SK-N-MC (cell line): ENCODE results near the gene NEK11.

Experiments used
- DNase-seq: peaks from one replicate; pipeline ENCODE4 v3.0.0-alpha.2; 2011; ENCODE audit warnings: low read depth, low spot score
- H3K27ac ChIP-seq: fragments of 200-600 bp; sonication (generic); 2 replicates; pipeline ENCODE4 v1.5.1; 2016; ENCODE audit warnings: mixed run types
- H3K36me3 ChIP-seq: fragments of 200-600 bp; sonication (generic); 2 replicates; pipeline ENCODE4 v1.6.1; 2017; ENCODE audit warnings: antibody characterized with exemption, low read length, mixed read lengths; ENCODE audit not compliant: insufficient read depth
- H3K4me3 ChIP-seq: fragments of 200-600 bp; sonication (generic); 2 replicates; pipeline ENCODE4 v1.5.1; 2016
- H3K9ac ChIP-seq: fragments of 200-600 bp; sonication (generic); 2 replicates; pipeline ENCODE4 v1.8.0; 2017; ENCODE audit warnings: mixed run types, mixed read lengths; ENCODE audit not compliant: insufficient read length
- H3K9me3 ChIP-seq: fragments of 200-600 bp; sonication (generic); 2 replicates; pipeline ENCODE4 v1.6.1; 2017; ENCODE audit warnings: low read depth, mild to moderate bottlenecking, antibody characterized with exemption, low read length, moderate library complexity, mixed read lengths
- EZH2 ChIP-seq: fragments of 200-600 bp; sonication (generic); IDR thresholded peaks from one replicate; pipeline ENCODE4 v1.6.1; 2017; ENCODE audit warnings: antibody characterized with exemption
- FOXP2 ChIP-seq: optimal IDR thresholded peaks from 2 replicates; pipeline ENCODE3; 2011; ENCODE audit warnings: mild to moderate bottlenecking, moderate library complexity; ENCODE audit not compliant: insufficient read depth; ENCODE audit errors: extremely low read length, control extremely low read depth
- POLR2AphosphoS5 ChIP-seq: IDR thresholded peaks from 2 replicates; pipeline ENCODE4 v1.6.1; 2012; ENCODE audit warnings: mild to moderate bottlenecking, low read depth, low read length, borderline replicate concordance

The NEK11 gene

GRCh38 chr3:131140891-131141290 lies 114.2 kb downstream of the NEK11 start:
- no peak for DNase-seq
- no peak overlapping the region for H3K4me3 ChIP-seq

DNA sequence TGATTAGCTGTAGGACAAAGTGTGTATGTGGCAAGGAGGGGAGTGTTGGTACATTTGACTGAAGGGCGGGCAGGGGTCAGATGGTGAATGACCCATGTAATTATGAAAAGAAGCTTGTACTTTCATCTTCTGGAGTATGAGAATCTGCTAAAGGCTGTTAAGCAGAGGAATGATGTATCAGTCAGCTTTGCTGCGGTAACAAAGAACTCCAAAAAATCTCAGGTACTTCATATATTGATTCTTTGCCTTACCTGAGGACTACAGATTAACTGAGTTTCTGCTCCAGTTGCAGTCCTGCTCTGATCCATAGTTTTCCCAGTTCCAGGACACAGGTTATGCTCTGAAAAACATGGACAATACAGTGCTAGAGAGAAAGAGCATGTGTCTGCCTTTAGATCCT lies 115.1 kb downstream of the NEK11 start:
- no peak for TF ChIP-seq FOXP2
- no peak for TF ChIP-seq EZH2
- TF ChIP-seq POLR2AphosphoS5, result no peak
- Histone ChIP-seq H3K9me3 (no peaks in the 10 kb centered on the region), H3K4me3 (no peak overlapping the region), H3K27ac (no peak overlapping the region), H3K36me3 (no peaks in the 10 kb centered on the region), H3K9ac (no peak overlapping the region)
- no peak for DNase-seq

More at GRCh38 chr3:131140891-131141290, 114.2 kb downstream of the NEK11 start:
- H3K9me3 ChIP-seq, result no peaks in the 10 kb centered on the region
- no peaks in the 10 kb centered on the region for H3K36me3 ChIP-seq
- no peak overlapping the region for H3K9ac ChIP-seq
- H3K27ac ChIP-seq, result no peak overlapping the region
- no peak for TF ChIP-seq POLR2AphosphoS5
- TF ChIP-seq EZH2, result no peak
- TF ChIP-seq FOXP2, result no peak

GRCh38 chr3:131142580-131142979 lies 115.9 kb downstream of the NEK11 start:
- H3K9me3 ChIP-seq, result no peaks in the 10 kb centered on the region
- H3K27ac ChIP-seq, result no peak overlapping the region
- no peaks in the 10 kb centered on the region for H3K36me3 ChIP-seq
- TF ChIP-seq EZH2, result no peak
- TF ChIP-seq FOXP2, result no peak
- no peak for TF ChIP-seq POLR2AphosphoS5
- no peak for DNase-seq
- no peak overlapping the region for H3K4me3 ChIP-seq
- no peak overlapping the region for H3K9ac ChIP-seq

GRCh38 chr3:131143802-131144201 lies 117.1 kb downstream of the NEK11 start:
- TF ChIP-seq POLR2AphosphoS5, result no peak
- TF ChIP-seq FOXP2, result no peak
- no peak for TF ChIP-seq EZH2
- no peaks in the 10 kb centered on the region for H3K9me3 ChIP-seq
- no peak for DNase-seq
- H3K27ac ChIP-seq, result peak overlapping the region; percentile 22; the same call in 1 of the 2 replicates
- no peaks in the 10 kb centered on the region for H3K36me3 ChIP-seq
- no peak overlapping the region for H3K4me3 ChIP-seq
- no peak overlapping the region for H3K9ac ChIP-seq

DNA sequence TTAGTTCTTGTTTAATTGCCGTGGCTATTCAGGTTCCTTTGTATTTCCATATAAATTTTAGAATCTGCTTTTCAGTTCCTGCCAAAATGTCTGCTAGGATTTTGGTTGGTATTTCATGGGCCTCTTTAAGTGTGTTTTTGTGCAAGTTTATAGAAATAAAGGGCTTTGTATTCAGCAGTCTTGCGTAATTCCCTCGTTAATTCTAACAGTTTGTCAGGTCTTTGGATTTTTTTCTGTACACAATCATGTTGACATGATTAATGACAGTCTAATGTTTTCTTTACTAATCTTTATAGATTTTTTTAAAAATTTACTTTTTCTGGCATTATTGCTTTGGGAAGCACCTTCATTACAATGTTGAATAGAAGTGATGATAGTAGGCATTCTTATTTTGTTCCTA lies 120.9 kb downstream of the NEK11 start:
- H3K4me3 ChIP-seq, result peak overlapping the region; percentile 18; the same call in 1 of the 2 replicates
- no peaks in the 10 kb centered on the region for H3K36me3 ChIP-seq
- TF ChIP-seq POLR2AphosphoS5 (peak; percentile 41; the same call in 1 of the 2 replicates), EZH2 (no peak), FOXP2 (no peak)
- DNase-seq, result no peak
- peak overlapping the region; percentile 72; the same call in 1 of the 2 replicates for H3K27ac ChIP-seq
- H3K9ac ChIP-seq, result no peak overlapping the region
- H3K9me3 ChIP-seq, result no peaks in the 10 kb centered on the region

GRCh38 chr3:131158434-131158833 lies 131.8 kb downstream of the NEK11 start:
- TF ChIP-seq FOXP2 (no peak), EZH2 (no peak), POLR2AphosphoS5 (no peak)
- H3K4me3 ChIP-seq, result no peak overlapping the region
- H3K27ac ChIP-seq, result no peak overlapping the region

DNA sequence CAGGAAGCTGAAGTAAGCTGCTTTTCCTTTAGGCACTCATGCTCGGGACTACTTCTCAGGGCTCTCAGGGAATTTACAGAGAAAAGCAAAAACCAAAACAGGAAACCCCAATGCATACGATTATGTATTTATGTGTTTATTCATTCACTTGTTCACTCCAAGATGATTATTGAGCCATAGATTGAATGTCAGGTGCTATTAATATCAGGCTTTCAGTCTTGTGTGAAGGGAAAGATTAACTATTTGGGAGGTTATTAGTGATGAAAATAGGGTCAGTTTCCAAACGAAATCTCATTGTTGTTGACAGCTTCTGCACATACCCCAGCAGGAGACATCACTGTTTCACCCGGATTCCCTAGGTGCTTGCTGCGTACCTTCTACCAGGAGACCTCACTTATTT lies 135.8 kb downstream of the NEK11 start:
- no peak for DNase-seq
- Histone ChIP-seq H3K9me3 (no peaks in the 10 kb centered on the region), H3K36me3 (no peaks in the 10 kb centered on the region; the same call in 1 of the 2 replicates), H3K9ac (no peak overlapping the region), H3K4me3 (peak overlapping the region; percentile 11; the same call in 1 of the 2 replicates), H3K27ac (peak overlapping the region; percentile 21; the same call in 1 of the 2 replicates)
- TF ChIP-seq FOXP2 (no peak), POLR2AphosphoS5 (no peak), EZH2 (no peak)

More at GRCh38 chr3:131158434-131158833, 131.8 kb downstream of the NEK11 start:
- no peak for DNase-seq
- H3K9ac ChIP-seq, result no peak overlapping the region
- H3K36me3 ChIP-seq, result no peaks in the 10 kb centered on the region; the same call in 1 of the 2 replicates
- no peaks in the 10 kb centered on the region for H3K9me3 ChIP-seq

- H3K36me3 ChIP-seq, result no peaks in the 10 kb centered on the region; the same call in 1 of the 2 replicates
- H3K27ac ChIP-seq, result no peak overlapping the region
- TF ChIP-seq FOXP2, result no peak
- TF ChIP-seq POLR2AphosphoS5, result no peak
- TF ChIP-seq EZH2, result no peak
- H3K9me3 ChIP-seq, result no peaks in the 10 kb centered on the region
- H3K9ac ChIP-seq, result no peak overlapping the region
- DNase-seq, result no peak
- no peak overlapping the region for H3K4me3 ChIP-seq
Observed at GRCh38 chr3:131167867-131168266, 141.2 kb downstream of the NEK11 start.

- H3K4me3 ChIP-seq, result peak overlapping the region; percentile 38
- no peak for TF ChIP-seq FOXP2
- no peak for TF ChIP-seq POLR2AphosphoS5
- H3K27ac ChIP-seq, result peak overlapping the region; percentile 86
- DNase-seq, result no peak
- H3K9me3 ChIP-seq, result no peaks in the 10 kb centered on the region
- H3K9ac ChIP-seq, result peak overlapping the region; percentile 46
- no peaks in the 10 kb centered on the region for H3K36me3 ChIP-seq
Observed at GRCh38 chr3:131169331-131169730, 142.7 kb downstream of the NEK11 start.
